Loucy (cell line): ENCODE measurements around the gene TLE2.

ENCODE experiments used
- H2AFZ ChIP-seq: fragments of 200-600 bp; sonication (generic); 2 replicates; pipeline ENCODE4 v1.6.0; 2016; ENCODE audit warnings: antibody characterized with exemption, mild to moderate bottlenecking, low read length, moderate library complexity
- H3F3A ChIP-seq: fragments of 200-600 bp; 2 replicates; pipeline ENCODE4 v1.6.0; 2016; ENCODE audit warnings: antibody characterized with exemption, low read depth, mild to moderate bottlenecking
- H3K27me3 ChIP-seq: fragments of 200-600 bp; sonication (generic); 2 replicates; pipeline ENCODE4 v1.6.1; 2014; ENCODE audit warnings: low read length, mild to moderate bottlenecking; ENCODE audit not compliant: insufficient read depth, poor library complexity, severe bottlenecking
- H3K36me3 ChIP-seq: fragments of 200-600 bp; sonication (generic); 2 replicates; pipeline ENCODE4 v1.6.1; 2016; ENCODE audit warnings: low read length; ENCODE audit not compliant: insufficient read depth
- H3K4me1 ChIP-seq: fragments of 200-600 bp; sonication (generic); 2 replicates; pipeline ENCODE4 v1.5.1; 2014; ENCODE audit warnings: low read length, mild to moderate bottlenecking; ENCODE audit not compliant: insufficient read depth, poor library complexity, severe bottlenecking
- H3K4me2 ChIP-seq: fragments of 200-600 bp; sonication (generic); 2 replicates; pipeline ENCODE4 v1.6.0; 2014; ENCODE audit warnings: antibody characterized with exemption, low read length, low read depth, mild to moderate bottlenecking; ENCODE audit not compliant: poor library complexity, severe bottlenecking
- H3K4me3 ChIP-seq: fragments of 200-600 bp; sonication (generic); 2 replicates; pipeline ENCODE4 v1.5.1; 2014; ENCODE audit warnings: low read length, mild to moderate bottlenecking, mixed read lengths; ENCODE audit not compliant: poor library complexity, severe bottlenecking
- H3K79me2 ChIP-seq: fragments of 200-600 bp; sonication (generic); 2 replicates; pipeline ENCODE4 v1.6.1; 2014; ENCODE audit warnings: low read length; ENCODE audit not compliant: insufficient read depth
- H3K9ac ChIP-seq: fragments of 200-600 bp; sonication (generic); 2 replicates; pipeline ENCODE4 v1.6.0; 2014; ENCODE audit warnings: mild to moderate bottlenecking, low read depth, low read length, moderate library complexity; ENCODE audit not compliant: poor library complexity, severe bottlenecking
- H3K9me2 ChIP-seq: fragments of 200-600 bp; sonication (generic); replicated peaks from 2 replicates; pipeline ENCODE4 v1.6.1; 2016; ENCODE audit warnings: low read depth, low read length, mixed read lengths
- H3K9me3 ChIP-seq: fragments of 200-600 bp; sonication (generic); 2 replicates; pipeline ENCODE4 v1.6.1; 2014; ENCODE audit warnings: mild to moderate bottlenecking, antibody characterized with exemption, low read length, low read depth; ENCODE audit not compliant: insufficient read depth
- H4K20me1 ChIP-seq: fragments of 200-600 bp; sonication (generic); 2 replicates; pipeline ENCODE4 v1.6.0; 2014; ENCODE audit warnings: antibody characterized with exemption, low read length, mild to moderate bottlenecking; ENCODE audit not compliant: insufficient read depth, poor library complexity, severe bottlenecking
- EZH2phosphoT487 ChIP-seq: fragments of 200-600 bp; IDR thresholded peaks from 2 replicates; pipeline ENCODE4 v1.6.1; 2018; ENCODE audit warnings: antibody characterized with exemption, mild to moderate bottlenecking, moderate library complexity, borderline replicate concordance
- TF ChIP-seq, protein P1 (sequence below): fragments of 200-600 bp; sonication (generic); conservative IDR thresholded peaks from 2 replicates; pipeline ENCODE4 v1.5.1; 2014; ENCODE audit warnings: mild to moderate bottlenecking, antibody characterized with exemption, low read length

Gene TLE2

DNA sequence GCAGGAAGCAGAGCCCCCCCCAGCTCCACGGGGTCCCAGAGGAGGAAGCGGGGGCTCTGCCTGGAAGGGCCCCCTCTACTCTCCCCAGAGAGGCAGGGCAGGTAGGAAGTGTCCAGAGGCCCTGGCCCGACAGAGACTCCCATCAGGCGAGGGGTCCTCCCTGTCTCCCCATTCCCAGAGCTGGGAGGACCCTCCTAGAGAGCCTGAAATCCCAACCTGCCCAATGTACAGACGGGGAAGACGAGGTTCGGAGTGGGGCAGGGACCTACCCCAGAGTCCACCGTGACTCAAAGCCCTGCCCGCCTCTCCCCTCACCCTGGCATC, 1.1 kb downstream of the TLE2 start:
- Histone ChIP-seq H3K9me3 (no peaks in the 10 kb centered on the region), H3K4me2 (no peak overlapping the region), H3K79me2 (no peaks in the 10 kb centered on the region), H3F3A (no peaks in the 10 kb centered on the region), H2AFZ (peak overlapping the region; percentile 46; the same call in 1 of the 2 replicates), H3K4me3 (no peak overlapping the region), H3K36me3 (no peaks in the 10 kb centered on the region), H3K27me3 (peaks cover 6% of the 10 kb centered on the region), H3K4me1 (peaks cover 8% of the 10 kb centered on the region), H3K9me2 (no peaks in the 10 kb centered on the region), H4K20me1 (no peaks in the 10 kb centered on the region), H3K9ac (no peak overlapping the region)
- no peak for TF ChIP-seq EZH2phosphoT487
- TF ChIP-seq, protein P1, sequence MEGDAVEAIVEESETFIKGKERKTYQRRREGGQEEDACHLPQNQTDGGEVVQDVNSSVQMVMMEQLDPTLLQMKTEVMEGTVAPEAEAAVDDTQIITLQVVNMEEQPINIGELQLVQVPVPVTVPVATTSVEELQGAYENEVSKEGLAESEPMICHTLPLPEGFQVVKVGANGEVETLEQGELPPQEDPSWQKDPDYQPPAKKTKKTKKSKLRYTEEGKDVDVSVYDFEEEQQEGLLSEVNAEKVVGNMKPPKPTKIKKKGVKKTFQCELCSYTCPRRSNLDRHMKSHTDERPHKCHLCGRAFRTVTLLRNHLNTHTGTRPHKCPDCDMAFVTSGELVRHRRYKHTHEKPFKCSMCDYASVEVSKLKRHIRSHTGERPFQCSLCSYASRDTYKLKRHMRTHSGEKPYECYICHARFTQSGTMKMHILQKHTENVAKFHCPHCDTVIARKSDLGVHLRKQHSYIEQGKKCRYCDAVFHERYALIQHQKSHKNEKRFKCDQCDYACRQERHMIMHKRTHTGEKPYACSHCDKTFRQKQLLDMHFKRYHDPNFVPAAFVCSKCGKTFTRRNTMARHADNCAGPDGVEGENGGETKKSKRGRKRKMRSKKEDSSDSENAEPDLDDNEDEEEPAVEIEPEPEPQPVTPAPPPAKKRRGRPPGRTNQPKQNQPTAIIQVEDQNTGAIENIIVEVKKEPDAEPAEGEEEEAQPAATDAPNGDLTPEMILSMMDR: no peak

DNA sequence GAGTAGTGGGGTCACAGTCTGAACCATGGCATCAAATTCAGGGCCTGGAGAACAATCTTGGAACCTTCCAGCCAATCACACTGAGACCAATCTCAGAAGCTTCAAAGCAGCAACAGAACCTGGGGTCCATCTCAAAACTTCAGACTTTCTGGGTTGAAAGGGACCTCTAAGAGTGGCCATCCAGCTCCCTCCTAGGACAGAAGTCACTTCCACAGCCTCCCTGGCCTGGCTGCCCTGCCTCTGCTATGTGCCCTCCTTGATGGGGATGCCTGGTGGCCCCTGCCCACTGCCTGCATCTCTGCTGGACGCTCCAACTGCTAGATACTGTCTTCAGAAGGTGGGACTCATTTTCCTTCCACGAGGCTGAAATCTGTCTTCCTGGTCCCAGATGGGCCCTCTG, 1.8 kb downstream of the TLE2 start:
- Histone ChIP-seq H3K4me2 (no peak overlapping the region), H3K4me3 (no peak overlapping the region), H2AFZ (no peak overlapping the region), H3K9ac (no peak overlapping the region), H3K9me3 (no peaks in the 10 kb centered on the region), H4K20me1 (no peaks in the 10 kb centered on the region), H3K36me3 (no peaks in the 10 kb centered on the region), H3K4me1 (peaks cover 8% of the 10 kb centered on the region), H3K79me2 (no peaks in the 10 kb centered on the region), H3F3A (no peaks in the 10 kb centered on the region), H3K27me3 (peaks cover 6% of the 10 kb centered on the region), H3K9me2 (no peaks in the 10 kb centered on the region)
- TF ChIP-seq, protein P1: no peak
- no peak for TF ChIP-seq EZH2phosphoT487

DNA sequence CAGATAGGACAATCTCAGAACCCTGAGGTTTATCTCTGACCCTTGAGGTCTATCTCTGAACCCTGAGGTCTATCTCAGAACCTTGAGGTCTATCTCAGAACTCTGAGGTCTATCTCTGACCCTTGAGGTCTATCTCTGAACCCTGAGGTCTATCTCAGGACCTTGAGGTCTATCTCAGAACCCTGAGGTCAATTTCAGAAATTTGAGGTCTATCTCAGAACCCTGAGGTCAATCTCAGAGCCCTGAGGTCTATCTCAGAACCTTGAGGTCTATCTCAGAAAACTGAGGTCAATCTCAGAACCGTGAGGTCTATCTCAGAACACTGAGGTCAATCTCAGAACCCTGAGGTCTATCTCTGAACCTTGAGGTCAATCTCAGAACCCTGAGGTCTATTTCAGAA, 2.3 kb downstream of the TLE2 start:
- no peaks in the 10 kb centered on the region for H3K36me3 ChIP-seq
- no peak overlapping the region for H2AFZ ChIP-seq
- H3K4me3 ChIP-seq: no peak overlapping the region
- peaks cover 6% of the 10 kb centered on the region for H3K27me3 ChIP-seq
- no peak overlapping the region for H3K9ac ChIP-seq
- H3K79me2 ChIP-seq: no peaks in the 10 kb centered on the region
- no peaks in the 10 kb centered on the region for H3K9me3 ChIP-seq
- no peaks in the 10 kb centered on the region for H3F3A ChIP-seq
- H4K20me1 ChIP-seq: no peaks in the 10 kb centered on the region
- H3K9me2 ChIP-seq: no peaks in the 10 kb centered on the region
- no peak for TF ChIP-seq EZH2phosphoT487
- TF ChIP-seq, protein P1: no peak
- no peak overlapping the region for H3K4me2 ChIP-seq
- peaks cover 8% of the 10 kb centered on the region for H3K4me1 ChIP-seq
